Suprapubic skin (tissue), 4 donors: ENCODE results near the gene CHTF18. TPM values are rescaled to one million over a fixed set of nuclear protein-coding genes. Genes with fewer than 3 reads are reported as not detected.
"Not testable (repeated sequence)": the region's sequence is repeated elsewhere in the genome, so short reads cannot be mapped to it uniquely, and the experiment has no call there.

Experiments
- DNase-seq, 2 donors: peaks; one replicate each; pipeline ENCODE4 v3.0.0-alpha.2; 2019; ENCODE audit warnings: low spot score in 2 of 2
- H3K27ac ChIP-seq: fragments of 200-600 bp; sonication (generic); one replicate; pipeline ENCODE4 v1.5.1; 2019
- H3K27me3 ChIP-seq: fragments of 200-600 bp; sonication (generic); one replicate; pipeline ENCODE4 v1.5.1; 2019
- H3K36me3 ChIP-seq: fragments of 200-600 bp; sonication (generic); one replicate; pipeline ENCODE4 v1.5.1; 2019
- H3K4me1 ChIP-seq: fragments of 200-600 bp; sonication (generic); one replicate; pipeline ENCODE4 v1.5.1; 2019
- H3K4me3 ChIP-seq: fragments of 200-600 bp; sonication (generic); one replicate; pipeline ENCODE4 v1.5.1; 2019; ENCODE audit warnings: mild to moderate bottlenecking
- H3K9me3 ChIP-seq: fragments of 200-600 bp; sonication (generic); one replicate; pipeline ENCODE4 v1.5.1; 2019
- CTCF ChIP-seq, 2 donors: fragments of 200-600 bp in 1 of 2; fragments of 450-650 bp in 1 of 2; sonication (generic) in 1 of 2; IDR thresholded peaks; one replicate each; pipeline ENCODE4 v1.5.1; 2016 to 2019; ENCODE audit warnings: antibody characterized with exemption in 2 of 2, mild to moderate bottlenecking in 1 of 2, moderate library complexity in 1 of 2
- EP300 ChIP-seq: sonication (generic); formaldehyde crosslinking; IDR thresholded peaks from one replicate; pipeline ENCODE4 v1.6.1; 2017; ENCODE audit warnings: antibody characterized with exemption
- POLR2A ChIP-seq, 2 donors: fragments of 450-650 bp; IDR thresholded peaks; one replicate each; pipeline ENCODE4 v1.6.1; 2017; ENCODE audit warnings: antibody characterized with exemption in 2 of 2, mild to moderate bottlenecking in 2 of 2, moderate library complexity in 2 of 2
- POLR2AphosphoS5 ChIP-seq, 3 donors: sonication (generic); formaldehyde crosslinking; IDR thresholded peaks; one replicate each; pipeline ENCODE4 v1.6.1; 2017; ENCODE audit warnings: antibody characterized with exemption in 3 of 3
- WGBS: methylation state at CpG from one replicate; pipeline ENCODE4 v1.1.5; 2018; 5-methylcytosine and 5-hydroxymethylcytosine counted together
- total RNA-seq, 4 donors: library from RNA; depleted of rRNA; stranded (reverse); fragments of >200 nt; gene quantifications; one replicate each; pipeline ENCODE4 v1.1.0, GENCODE V29; 2016

CHTF18 gene
- total RNA-seq, 4 donors from 2014 or later = 12.6 to 22.3 (median 17.3) TPM

DNA sequence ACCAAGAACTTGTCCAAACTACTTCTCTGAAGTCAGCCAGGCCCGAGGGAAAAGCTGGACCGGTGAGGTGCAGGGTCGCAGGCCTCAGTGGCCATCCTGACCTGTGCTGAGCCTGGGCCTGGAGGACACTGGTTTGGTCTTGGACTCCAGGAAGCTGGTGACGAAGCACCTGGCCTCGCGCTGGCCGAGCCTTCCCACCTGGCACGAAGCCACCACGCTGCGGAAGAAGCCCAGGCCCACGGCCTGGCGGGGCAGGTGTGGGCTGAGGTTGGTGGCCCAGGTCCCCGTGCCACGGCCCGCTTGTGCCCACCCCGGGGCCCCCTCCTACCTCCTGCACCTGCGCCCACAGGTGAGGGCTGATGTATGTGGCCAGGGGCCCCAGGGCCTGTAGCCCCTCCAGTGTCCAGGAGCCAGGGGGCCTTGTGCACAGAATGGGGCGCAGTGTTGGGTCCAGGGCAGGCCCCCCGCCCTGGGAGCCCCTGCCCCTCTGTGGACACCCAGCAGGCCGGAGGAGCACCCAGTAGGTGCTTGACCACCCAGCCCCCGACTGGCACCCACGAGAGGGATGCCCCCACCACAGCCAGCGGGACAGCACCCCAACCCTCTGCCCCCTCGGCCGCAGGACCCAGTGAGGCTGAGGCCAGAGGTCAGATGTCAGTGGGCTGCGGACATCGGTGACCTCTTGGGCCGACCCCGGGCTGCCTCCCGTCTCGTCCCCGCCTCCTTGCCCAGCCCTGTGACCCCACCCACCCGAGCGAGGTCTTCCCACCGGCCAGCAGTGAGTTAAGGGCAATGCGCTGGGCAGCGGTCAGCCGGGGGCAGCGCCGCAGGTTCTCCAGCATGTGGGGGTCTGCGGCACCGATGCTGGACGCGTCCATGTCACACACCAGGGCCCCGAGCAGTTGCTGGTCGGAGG lies 14.1 kb upstream of the CHTF18 start:
- peaks cover 56% of the 10 kb centered on the region for H3K27me3 ChIP-seq
- DNase-seq = no peak
- H3K27ac ChIP-seq = no peak overlapping the region
- H3K4me3 ChIP-seq = no peak overlapping the region
- H3K36me3 ChIP-seq = no peaks in the 10 kb centered on the region
- WGBS = 78% methylated on average over 8 of the region's 46 CpGs
- H3K4me1 ChIP-seq = no peaks in the 10 kb centered on the region
- no peaks in the 10 kb centered on the region for H3K9me3 ChIP-seq
- TF ChIP-seq CTCF (IDR thresholded peaks at IDR 0.05) (no peak), EP300 (no peak), POLR2AphosphoS5 (IDR thresholded peaks at IDR 0.05) (no peak), POLR2A (IDR thresholded peaks at IDR 0.05) (no peak)

- no peak overlapping the region for H3K27ac ChIP-seq
- H3K27me3 ChIP-seq = peaks cover 58% of the 10 kb centered on the region
- no peaks in the 10 kb centered on the region for H3K4me1 ChIP-seq
- no peak overlapping the region for H3K4me3 ChIP-seq
- TF ChIP-seq CTCF (IDR thresholded peaks at IDR 0.05) (no peak), EP300 (no peak), POLR2A (IDR thresholded peaks at IDR 0.05) (no peak), POLR2AphosphoS5 (IDR thresholded peaks at IDR 0.05) (no peak)
- H3K36me3 ChIP-seq = no peaks in the 10 kb centered on the region
- 51% methylated on average over 21 of the region's 36 CpGs for WGBS
- H3K9me3 ChIP-seq = no peaks in the 10 kb centered on the region
- no peak for DNase-seq
These were observed 13.1 kb upstream of the CHTF18 start for GRCh38 chr16:775236-775796.

DNA sequence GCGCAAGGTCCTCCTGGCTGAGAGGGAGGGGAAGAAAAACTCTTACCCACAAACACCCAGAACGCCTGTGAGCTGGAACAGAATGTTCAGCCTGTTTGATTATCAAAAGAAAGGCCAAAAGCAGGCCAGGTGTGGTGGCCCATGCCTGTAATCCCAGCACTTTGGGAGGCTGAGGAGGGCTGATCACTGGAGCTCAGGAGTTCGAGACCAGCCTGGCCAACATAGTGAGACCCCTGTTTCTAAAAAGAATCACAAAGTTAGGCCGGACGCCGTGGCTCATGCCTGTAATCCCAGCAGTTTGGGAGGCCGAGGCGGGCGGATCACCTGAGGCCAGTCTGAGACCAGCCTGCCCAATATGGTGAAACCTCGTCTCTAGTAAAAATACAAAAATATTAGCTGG lies 12.1 kb upstream of the CHTF18 start:
- peaks cover 60% of the 10 kb centered on the region for H3K27me3 ChIP-seq
- not testable (repeated sequence) for H3K27ac ChIP-seq, H3K4me3 ChIP-seq, H3K9me3 ChIP-seq, H3K36me3 ChIP-seq, DNase-seq, H3K4me1 ChIP-seq
- WGBS = 84% methylated on average over 10 of the region's 10 CpGs

DNA sequence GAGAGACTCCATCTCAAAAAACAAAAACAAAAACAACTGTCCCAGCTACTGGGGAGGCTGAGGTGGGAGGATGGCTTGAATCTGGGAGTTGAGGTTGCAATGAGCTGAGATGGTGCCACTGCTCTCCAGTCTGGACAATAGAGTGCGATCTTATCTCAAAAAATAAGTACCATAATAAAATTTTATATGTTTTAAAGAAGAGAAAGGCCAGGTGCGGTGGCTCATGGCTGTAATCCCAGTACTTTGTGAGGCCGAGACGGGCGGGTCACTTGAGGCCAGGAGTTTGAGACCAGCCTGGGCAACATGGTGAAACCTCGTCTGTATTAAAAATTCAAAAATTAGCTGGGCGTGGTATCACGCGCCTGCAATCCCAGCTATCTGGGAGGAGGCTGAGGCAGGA lies 11.6 kb upstream of the CHTF18 start:
- H3K4me1 ChIP-seq = no peaks in the 10 kb centered on the region
- H3K27ac ChIP-seq = no peak overlapping the region
- no peaks in the 10 kb centered on the region for H3K9me3 ChIP-seq
- no peak for DNase-seq
- WGBS = 86% methylated on average over 9 of the region's 9 CpGs
- peaks cover 66% of the 10 kb centered on the region for H3K27me3 ChIP-seq
- no peak overlapping the region for H3K4me3 ChIP-seq
- no peaks in the 10 kb centered on the region for H3K36me3 ChIP-seq
- TF ChIP-seq CTCF (IDR thresholded peaks at IDR 0.05) (no peak), POLR2A (IDR thresholded peaks at IDR 0.05) (no peak), EP300 (no peak), POLR2AphosphoS5 (IDR thresholded peaks at IDR 0.05) (no peak)

DNA sequence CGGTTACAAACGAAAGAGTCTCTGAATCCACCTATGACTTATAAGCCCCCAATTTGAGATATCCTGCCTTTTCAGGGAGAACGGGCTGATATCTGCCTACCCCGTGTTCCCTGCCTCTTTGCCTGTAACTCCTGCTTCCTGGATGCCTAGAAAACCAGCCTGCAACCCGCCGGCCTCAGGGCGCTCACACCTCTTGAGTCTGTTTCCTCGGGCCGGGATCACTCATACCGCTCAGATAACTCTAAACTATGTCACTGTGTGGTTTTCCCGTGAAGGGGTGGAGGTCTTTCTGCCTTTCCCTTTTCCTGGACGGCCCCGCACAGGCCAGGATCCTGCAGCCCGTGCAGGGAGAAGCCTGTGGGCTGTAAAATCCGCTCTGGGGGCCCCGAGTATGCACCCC lies 10.6 kb upstream of the CHTF18 start:
- no peaks in the 10 kb centered on the region for H3K9me3 ChIP-seq
- TF ChIP-seq CTCF (IDR thresholded peaks at IDR 0.05) (no peak), POLR2A (IDR thresholded peaks at IDR 0.05) (no peak), POLR2AphosphoS5 (IDR thresholded peaks at IDR 0.05) (no peak), EP300 (no peak)
- H3K4me1 ChIP-seq = peaks cover 9% of the 10 kb centered on the region
- DNase-seq = no peak
- no peaks in the 10 kb centered on the region for H3K36me3 ChIP-seq
- no peak overlapping the region for H3K27ac ChIP-seq
- no peak overlapping the region for H3K4me3 ChIP-seq
- WGBS = 36% methylated on average over 16 of the region's 16 CpGs
- H3K27me3 ChIP-seq = peaks cover 76% of the 10 kb centered on the region
